ENCODE data around the gene SLC12A9.

DNA sequence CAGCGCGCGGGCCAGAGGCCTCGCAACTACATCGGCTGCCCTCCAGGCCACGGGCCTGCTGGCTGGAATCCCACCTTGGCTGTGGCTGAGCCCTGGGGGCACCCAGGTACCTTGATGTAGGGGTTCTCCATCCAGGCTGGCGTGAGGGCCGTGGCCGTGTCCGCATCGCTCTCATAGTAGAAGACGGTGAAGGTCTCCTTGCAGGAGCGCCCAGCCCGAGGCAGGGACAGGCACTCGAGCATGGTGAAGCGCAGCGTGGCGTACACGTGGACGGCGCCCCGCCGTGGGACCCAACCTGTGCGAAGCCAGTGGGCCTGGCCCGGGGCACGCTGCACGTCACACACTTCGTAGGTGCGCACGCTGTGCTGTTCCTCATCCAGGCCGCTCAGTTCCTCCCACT, 29.0 kb upstream of the SLC12A9 start:
- TF ChIP-seq EZH2 (IDR thresholded peaks at IDR 0.05; ENCODE audit: borderline replicate concordance, low read length) = no peak
- TF ChIP-seq, protein P1, sequence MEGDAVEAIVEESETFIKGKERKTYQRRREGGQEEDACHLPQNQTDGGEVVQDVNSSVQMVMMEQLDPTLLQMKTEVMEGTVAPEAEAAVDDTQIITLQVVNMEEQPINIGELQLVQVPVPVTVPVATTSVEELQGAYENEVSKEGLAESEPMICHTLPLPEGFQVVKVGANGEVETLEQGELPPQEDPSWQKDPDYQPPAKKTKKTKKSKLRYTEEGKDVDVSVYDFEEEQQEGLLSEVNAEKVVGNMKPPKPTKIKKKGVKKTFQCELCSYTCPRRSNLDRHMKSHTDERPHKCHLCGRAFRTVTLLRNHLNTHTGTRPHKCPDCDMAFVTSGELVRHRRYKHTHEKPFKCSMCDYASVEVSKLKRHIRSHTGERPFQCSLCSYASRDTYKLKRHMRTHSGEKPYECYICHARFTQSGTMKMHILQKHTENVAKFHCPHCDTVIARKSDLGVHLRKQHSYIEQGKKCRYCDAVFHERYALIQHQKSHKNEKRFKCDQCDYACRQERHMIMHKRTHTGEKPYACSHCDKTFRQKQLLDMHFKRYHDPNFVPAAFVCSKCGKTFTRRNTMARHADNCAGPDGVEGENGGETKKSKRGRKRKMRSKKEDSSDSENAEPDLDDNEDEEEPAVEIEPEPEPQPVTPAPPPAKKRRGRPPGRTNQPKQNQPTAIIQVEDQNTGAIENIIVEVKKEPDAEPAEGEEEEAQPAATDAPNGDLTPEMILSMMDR (IDR thresholded peaks at IDR 0.05; ENCODE audit: low read length) = no peak
